Measurements from ENCODE around the gene ADH6. TPM values are rescaled to one million over a fixed set of nuclear protein-coding genes. Genes with fewer than 3 reads are reported as not detected.

Gene ADH6
- total and polyA plus RNA-seq, 2 of the 13 experiments (the other 11 are each of a cell fraction or from before 2014, with no cell fraction given), result 39.8 to 73.9 TPM

DNA sequence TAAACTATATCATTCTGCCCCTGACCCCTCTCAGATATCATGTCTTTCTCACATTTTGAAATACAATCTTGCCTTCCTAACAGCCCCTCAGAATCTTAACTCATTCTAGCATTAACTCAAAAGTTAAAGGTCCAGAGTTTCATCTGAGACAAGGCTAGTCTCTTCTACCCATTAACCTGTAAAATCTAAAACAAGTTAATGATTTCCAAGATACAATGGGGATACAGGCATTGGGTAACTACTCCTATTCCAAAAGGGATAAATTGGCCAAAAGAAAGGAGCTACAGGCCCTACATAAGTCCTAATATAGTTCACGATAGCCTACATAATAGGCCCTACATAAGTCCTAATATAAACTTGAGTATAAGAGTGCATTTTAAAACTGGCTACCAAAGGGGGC, 18.9 kb downstream of the ADH6 start:
- WGBS (ENCODE audit: low lambda C conversion rate), result 87% methylated on average over 1 of the region's 1 CpG
- ATAC-seq (peak; percentile 73), DNase-seq (ENCODE audit: low spot score) (no peak), FAIRE-seq (peak; percentile 42)
- Histone ChIP-seq H3K27me3 (ENCODE audit: control insufficient read depth in 1 of 2, insufficient read depth in 2 of 2, low read length in 2 of 2) (no peaks in the 10 kb centered on the region), H4K20me1 (ENCODE audit: insufficient read depth, low read length) (no peaks in the 10 kb centered on the region), H3K36me3 (replicated peaks in 1 of 2; ENCODE audit: control insufficient read depth in 1 of 2, insufficient read depth in 2 of 2, low read length in 2 of 2) (peaks cover 0 to 14% of the 10 kb centered on the region in 2 experiments; a peak in 4 of 5 replicates), H3K4me3 (replicated peaks in 1 of 3; ENCODE audit: insufficient read depth in 1 of 3, low read depth in 2 of 3, low read length in 3 of 3) (peak overlapping the region in 1 of 3 experiments; percentile 1; a peak in 1 of 6 replicates), H3K79me2 (ENCODE audit: insufficient read depth, low read length) (no peaks in the 10 kb centered on the region), H3K4me2 (ENCODE audit: low read depth, low read length) (peak overlapping the region; percentile 10), H3K9me3 (ENCODE audit: low read length) (0 out of 2 replicates have a peak, but pooled peaks cover 4% of the 10 kb centered on the region), H3K9ac (ENCODE audit: insufficient read depth, low read depth, low read length) (no peak overlapping the region), H2AFZ (ENCODE audit: low read length) (no peak overlapping the region), H3K4me1 (ENCODE audit: insufficient read depth, low read length) (peaks cover 62% of the 10 kb centered on the region), H3K27ac (ENCODE audit: extremely low read length, insufficient read depth, low read length) (peak overlapping the region; percentile 14)
- intact Hi-C loops (cut with micrococcal nuclease; ENCODE audit: unreplicated experiment) (no loop called here), in situ Hi-C loops (cut with HindIII; ENCODE audit: extremely low pct_ligation_motif_present, low pct_unique_long_range_greater_than_20kb) (no loop called here)
- no TSS peak for BruUV-seq (replicated peaks)
- CTCF ChIA-PET (ENCODE audit: low intra/inter-chr PET ratio, low total read pairs), result no interaction called here
- POLR2A ChIA-PET, result interaction anchor here (0.7 to 1.3 kb wide), 4 partner anchors 19 to 203 kb away, joined by 3 to 8 read pairs (median 4); partner anchors contain the start of gene ADH6
- TF ChIP-seq, protein P1, sequence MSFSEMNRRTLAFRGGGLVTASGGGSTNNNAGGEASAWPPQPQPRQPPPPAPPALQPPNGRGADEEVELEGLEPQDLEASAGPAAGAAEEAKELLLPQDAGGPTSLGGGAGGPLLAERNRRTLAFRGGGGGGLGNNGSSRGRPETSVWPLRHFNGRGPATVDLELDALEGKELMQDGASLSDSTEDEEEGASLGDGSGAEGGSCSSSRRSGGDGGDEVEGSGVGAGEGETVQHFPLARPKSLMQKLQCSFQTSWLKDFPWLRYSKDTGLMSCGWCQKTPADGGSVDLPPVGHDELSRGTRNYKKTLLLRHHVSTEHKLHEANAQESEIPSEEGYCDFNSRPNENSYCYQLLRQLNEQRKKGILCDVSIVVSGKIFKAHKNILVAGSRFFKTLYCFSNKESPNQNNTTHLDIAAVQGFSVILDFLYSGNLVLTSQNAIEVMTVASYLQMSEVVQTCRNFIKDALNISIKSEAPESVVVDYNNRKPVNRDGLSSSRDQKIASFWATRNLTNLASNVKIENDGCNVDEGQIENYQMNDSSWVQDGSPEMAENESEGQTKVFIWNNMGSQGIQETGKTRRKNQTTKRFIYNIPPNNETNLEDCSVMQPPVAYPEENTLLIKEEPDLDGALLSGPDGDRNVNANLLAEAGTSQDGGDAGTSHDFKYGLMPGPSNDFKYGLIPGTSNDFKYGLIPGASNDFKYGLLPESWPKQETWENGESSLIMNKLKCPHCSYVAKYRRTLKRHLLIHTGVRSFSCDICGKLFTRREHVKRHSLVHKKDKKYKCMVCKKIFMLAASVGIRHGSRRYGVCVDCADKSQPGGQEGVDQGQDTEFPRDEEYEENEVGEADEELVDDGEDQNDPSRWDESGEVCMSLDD (CRISPR knock-in tag; IDR thresholded peaks at IDR 0.05; ENCODE audit: borderline replicate concordance), result no peak
- no peak for TF ChIP-seq EZH2 (conservative IDR thresholded peaks at IDR 0.05; ENCODE audit: low read depth, low read length)
- TF ChIP-seq, protein P2, sequence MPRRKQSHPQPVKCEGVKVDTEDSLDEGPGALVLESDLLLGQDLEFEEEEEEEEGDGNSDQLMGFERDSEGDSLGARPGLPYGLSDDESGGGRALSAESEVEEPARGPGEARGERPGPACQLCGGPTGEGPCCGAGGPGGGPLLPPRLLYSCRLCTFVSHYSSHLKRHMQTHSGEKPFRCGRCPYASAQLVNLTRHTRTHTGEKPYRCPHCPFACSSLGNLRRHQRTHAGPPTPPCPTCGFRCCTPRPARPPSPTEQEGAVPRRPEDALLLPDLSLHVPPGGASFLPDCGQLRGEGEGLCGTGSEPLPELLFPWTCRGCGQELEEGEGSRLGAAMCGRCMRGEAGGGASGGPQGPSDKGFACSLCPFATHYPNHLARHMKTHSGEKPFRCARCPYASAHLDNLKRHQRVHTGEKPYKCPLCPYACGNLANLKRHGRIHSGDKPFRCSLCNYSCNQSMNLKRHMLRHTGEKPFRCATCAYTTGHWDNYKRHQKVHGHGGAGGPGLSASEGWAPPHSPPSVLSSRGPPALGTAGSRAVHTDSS (CRISPR knock-in tag; conservative IDR thresholded peaks at IDR 0.05), result no peak
- no peak for TF ChIP-seq ZNF468 (CRISPR knock-in tag; IDR thresholded peaks at IDR 0.05)
- TF ChIP-seq, protein P3, sequence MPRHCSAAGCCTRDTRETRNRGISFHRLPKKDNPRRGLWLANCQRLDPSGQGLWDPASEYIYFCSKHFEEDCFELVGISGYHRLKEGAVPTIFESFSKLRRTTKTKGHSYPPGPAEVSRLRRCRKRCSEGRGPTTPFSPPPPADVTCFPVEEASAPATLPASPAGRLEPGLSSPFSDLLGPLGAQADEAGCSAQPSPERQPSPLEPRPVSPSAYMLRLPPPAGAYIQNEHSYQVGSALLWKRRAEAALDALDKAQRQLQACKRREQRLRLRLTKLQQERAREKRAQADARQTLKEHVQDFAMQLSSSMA (CRISPR knock-in tag; IDR thresholded peaks at IDR 0.05), result no peak
- no peak for TF ChIP-seq STAG1 (CRISPR knock-in tag; IDR thresholded peaks at IDR 0.05)
- TF ChIP-seq ZNF263 (CRISPR knock-in tag; IDR thresholded peaks at IDR 0.05), result no peak
- TF ChIP-seq SOX6 (IDR thresholded peaks at IDR 0.05), result no peak
- TF ChIP-seq SOX6 (CRISPR knock-in tag; IDR thresholded peaks at IDR 0.05), result 0 out of 2 replicates have a peak, but pooled peaks have one; percentile 12
- TF ChIP-seq CEBPG (CRISPR knock-in tag; IDR thresholded peaks at IDR 0.05), result peak; percentile 37; the same call in 1 of the 2 replicates
- TF ChIP-seq, protein P4, sequence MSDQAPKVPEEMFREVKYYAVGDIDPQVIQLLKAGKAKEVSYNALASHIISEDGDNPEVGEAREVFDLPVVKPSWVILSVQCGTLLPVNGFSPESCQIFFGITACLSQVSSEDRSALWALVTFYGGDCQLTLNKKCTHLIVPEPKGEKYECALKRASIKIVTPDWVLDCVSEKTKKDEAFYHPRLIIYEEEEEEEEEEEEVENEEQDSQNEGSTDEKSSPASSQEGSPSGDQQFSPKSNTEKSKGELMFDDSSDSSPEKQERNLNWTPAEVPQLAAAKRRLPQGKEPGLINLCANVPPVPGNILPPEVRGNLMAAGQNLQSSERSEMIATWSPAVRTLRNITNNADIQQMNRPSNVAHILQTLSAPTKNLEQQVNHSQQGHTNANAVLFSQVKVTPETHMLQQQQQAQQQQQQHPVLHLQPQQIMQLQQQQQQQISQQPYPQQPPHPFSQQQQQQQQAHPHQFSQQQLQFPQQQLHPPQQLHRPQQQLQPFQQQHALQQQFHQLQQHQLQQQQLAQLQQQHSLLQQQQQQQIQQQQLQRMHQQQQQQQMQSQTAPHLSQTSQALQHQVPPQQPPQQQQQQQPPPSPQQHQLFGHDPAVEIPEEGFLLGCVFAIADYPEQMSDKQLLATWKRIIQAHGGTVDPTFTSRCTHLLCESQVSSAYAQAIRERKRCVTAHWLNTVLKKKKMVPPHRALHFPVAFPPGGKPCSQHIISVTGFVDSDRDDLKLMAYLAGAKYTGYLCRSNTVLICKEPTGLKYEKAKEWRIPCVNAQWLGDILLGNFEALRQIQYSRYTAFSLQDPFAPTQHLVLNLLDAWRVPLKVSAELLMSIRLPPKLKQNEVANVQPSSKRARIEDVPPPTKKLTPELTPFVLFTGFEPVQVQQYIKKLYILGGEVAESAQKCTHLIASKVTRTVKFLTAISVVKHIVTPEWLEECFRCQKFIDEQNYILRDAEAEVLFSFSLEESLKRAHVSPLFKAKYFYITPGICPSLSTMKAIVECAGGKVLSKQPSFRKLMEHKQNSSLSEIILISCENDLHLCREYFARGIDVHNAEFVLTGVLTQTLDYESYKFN (CRISPR knock-in tag; conservative IDR thresholded peaks at IDR 0.05), result peak; percentile 41; the same call in 1 of the 2 replicates
- TF ChIP-seq HNF4A (CRISPR knock-in tag; IDR thresholded peaks at IDR 0.05), result 0 out of 2 replicates have a peak, but pooled peaks have one; percentile 21
- no peak for TF ChIP-seq SOX13 (IDR thresholded peaks at IDR 0.05)
- TF ChIP-seq SOX13 (CRISPR knock-in tag; conservative IDR thresholded peaks at IDR 0.05 in 1 of 2, IDR thresholded peaks at IDR 0.05 in 1 of 2), result no peak

Data from HepG2 (cell line).